Neural cell (in vitro differentiated cells): ENCODE measurements around the gene COL27A1.

ENCODE experiments used
- EZH2 ChIP-seq: fragments of 200-600, 300-800 bp; shearing (Covaris generic), sonication (generic); IDR thresholded peaks from 2 replicates; pipeline ENCODE4 v1.6.1; 2014; ENCODE audit warnings: antibody characterized with exemption, low read length, borderline replicate concordance, mild to moderate bottlenecking; ENCODE audit not compliant: insufficient read depth, poor library complexity, severe bottlenecking
- POLR2AphosphoS5 ChIP-seq: IDR thresholded peaks from 2 replicates; pipeline ENCODE4 v1.6.1; 2012
- TF ChIP-seq, protein P1 (sequence below): fragments of 450-650 bp; IDR thresholded peaks from 2 replicates; pipeline ENCODE4 v1.5.1; 2014; ENCODE audit warnings: antibody characterized with exemption, mild to moderate bottlenecking, moderate library complexity; ENCODE audit not compliant: poor library complexity, severe bottlenecking

DNA sequence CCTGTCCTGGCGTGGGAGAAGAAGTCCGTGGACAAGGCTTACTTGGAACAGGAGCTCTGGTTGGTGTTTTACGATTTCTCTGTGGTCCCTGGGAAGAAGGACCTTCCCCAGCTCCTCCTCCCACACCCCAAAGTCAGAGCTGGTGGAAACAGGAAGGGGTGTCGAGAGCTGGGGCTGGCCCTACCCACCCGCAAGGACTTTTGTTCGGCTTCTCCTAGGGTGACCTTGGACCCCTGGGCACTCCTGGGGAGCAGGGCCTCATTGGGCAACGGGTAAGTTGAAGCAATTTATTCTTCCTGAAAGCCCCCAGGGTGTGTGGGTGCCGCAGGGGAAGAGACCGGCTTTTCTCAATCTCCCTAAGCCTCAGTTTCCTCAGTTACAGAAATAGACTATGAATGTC is 113.7 kb downstream of the COL27A1 start:
- TF ChIP-seq, protein P1, sequence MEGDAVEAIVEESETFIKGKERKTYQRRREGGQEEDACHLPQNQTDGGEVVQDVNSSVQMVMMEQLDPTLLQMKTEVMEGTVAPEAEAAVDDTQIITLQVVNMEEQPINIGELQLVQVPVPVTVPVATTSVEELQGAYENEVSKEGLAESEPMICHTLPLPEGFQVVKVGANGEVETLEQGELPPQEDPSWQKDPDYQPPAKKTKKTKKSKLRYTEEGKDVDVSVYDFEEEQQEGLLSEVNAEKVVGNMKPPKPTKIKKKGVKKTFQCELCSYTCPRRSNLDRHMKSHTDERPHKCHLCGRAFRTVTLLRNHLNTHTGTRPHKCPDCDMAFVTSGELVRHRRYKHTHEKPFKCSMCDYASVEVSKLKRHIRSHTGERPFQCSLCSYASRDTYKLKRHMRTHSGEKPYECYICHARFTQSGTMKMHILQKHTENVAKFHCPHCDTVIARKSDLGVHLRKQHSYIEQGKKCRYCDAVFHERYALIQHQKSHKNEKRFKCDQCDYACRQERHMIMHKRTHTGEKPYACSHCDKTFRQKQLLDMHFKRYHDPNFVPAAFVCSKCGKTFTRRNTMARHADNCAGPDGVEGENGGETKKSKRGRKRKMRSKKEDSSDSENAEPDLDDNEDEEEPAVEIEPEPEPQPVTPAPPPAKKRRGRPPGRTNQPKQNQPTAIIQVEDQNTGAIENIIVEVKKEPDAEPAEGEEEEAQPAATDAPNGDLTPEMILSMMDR: no peak
- TF ChIP-seq POLR2AphosphoS5: no peak
- no peak for TF ChIP-seq EZH2
